K562 (cell line): ENCODE results near the gene ZNF32. TPM values are rescaled to one million over a fixed set of nuclear protein-coding genes. Genes with fewer than 3 reads are reported as not detected.

Source experiments
- ATAC-seq: fragments of 200-7000 bp; cut with Tn5 transposase; 3 replicates; pipeline ENCODE4 v1.9.1; 2020; ENCODE audit warnings: moderate library complexity
- BruUV-seq: library from RNA; stranded (reverse); fragments of 400-500 nt; replicated peaks from 2 replicates; lab custom pipeline; 2021; lab: Mats Ljungman, UMichigan
- CTCF ChIA-PET: fragments of 300-600 bp; formaldehyde crosslinking; extraction: SDS; loops from one replicate; lab custom pipeline; 2021; ENCODE audit warnings: low intra/inter-chr PET ratio; lab: Yijun Ruan, JAX
- POLR2A ChIA-PET: fragments of 300-600, 350-650 bp; sonication (Branson Sonifier 250); formaldehyde crosslinking; extraction: SDS; loops from one replicate; lab custom pipeline; 2021; ENCODE audit warnings: antibody characterized with exemption, inconsistent platforms; lab: Yijun Ruan, JAX
- DNase-seq, 4 experiments: peaks; one replicate each; pipeline versions ENCODE4 v3.0.0 to v3.0.0-alpha.2; 2011 to 2018; ENCODE audit warnings: low spot score in 3 of 4, mixed read lengths in 3 of 4; ENCODE audit errors: extremely low read depth in 1 of 4
- FAIRE-seq: peaks from 2 replicates; lab custom pipeline; 2011; peaks lifted over from hg19 to GRCh38; lab: Jason Lieb, UNC
- H2AFZ ChIP-seq: 2 replicates; pipeline ENCODE4 v1.6.0; 2011; ENCODE audit warnings: low read depth, low read length, control low read depth, inconsistent platforms
- H3K27ac ChIP-seq: fragments of 200-600 bp; 3 replicates; pipeline ENCODE4 v1.8.0; 2011; ENCODE audit warnings: low read depth, mild to moderate bottlenecking, control low read depth, inconsistent platforms, low read length, moderate library complexity, mixed read lengths; ENCODE audit errors: extremely low read depth
- H3K27me3 ChIP-seq, 2 experiments: fragments of 300-600 bp in 1 of 2; 2 replicates in 1 of 2; 3 replicates in 1 of 2; pipeline versions ENCODE4 v1.6.0 to v1.8.0; 2011; ENCODE audit warnings: inconsistent platforms in 2 of 2, low read length in 2 of 2, mild to moderate bottlenecking in 1 of 2, mixed read lengths in 1 of 2, moderate library complexity in 1 of 2; ENCODE audit not compliant: control insufficient read depth in 2 of 2, insufficient read depth in 2 of 2
- H3K36me3 ChIP-seq: fragments of 300-600 bp; 3 replicates; pipeline ENCODE4 v1.8.0; 2011; ENCODE audit warnings: mild to moderate bottlenecking, low read length, inconsistent platforms; ENCODE audit not compliant: control insufficient read depth, insufficient read depth
- H3K4me1 ChIP-seq, 2 experiments: fragments of 200-600 bp in 1 of 2; replicated peaks in 1 of 2; 2 replicates in 1 of 2; 3 replicates in 1 of 2; pipeline versions ENCODE4 v1.5.1 to v1.8.0; 2011; ENCODE audit warnings: inconsistent platforms in 2 of 2, low read length in 2 of 2, mild to moderate bottlenecking in 1 of 2, mixed read lengths in 1 of 2, moderate library complexity in 1 of 2; ENCODE audit not compliant: control insufficient read depth in 2 of 2, insufficient read depth in 2 of 2
- H3K4me2 ChIP-seq: 2 replicates; pipeline ENCODE4 v1.6.1; 2011; ENCODE audit warnings: low read length, control low read depth, inconsistent platforms, mixed read lengths; ENCODE audit not compliant: insufficient read depth
- H3K4me3 ChIP-seq: fragments of 200-600 bp; sonication (generic), shearing (Covaris generic); 2 replicates; pipeline ENCODE4 v1.5.1; 2016; ENCODE audit warnings: control low read depth, inconsistent platforms
- H3K79me2 ChIP-seq: fragments of 200-600 bp; 3 replicates; pipeline ENCODE4 v1.8.0; 2011; ENCODE audit warnings: low read length, inconsistent platforms; ENCODE audit not compliant: control insufficient read depth, insufficient read depth
- H3K9ac ChIP-seq, 2 experiments: 2 replicates each; pipeline versions ENCODE4 v1.6.0 to v1.6.1; 2011; ENCODE audit warnings: low read depth in 2 of 2, low read length in 2 of 2, control low read depth in 1 of 2, inconsistent platforms in 1 of 2, mild to moderate bottlenecking in 1 of 2, mixed read lengths in 1 of 2; ENCODE audit not compliant: insufficient read depth in 1 of 2
- H3K9me1 ChIP-seq: one replicate; pipeline ENCODE4 v1.6.0; 2011; ENCODE audit warnings: inconsistent platforms, mild to moderate bottlenecking, low read length, moderate library complexity; ENCODE audit not compliant: control insufficient read depth, insufficient read depth
- H3K9me3 ChIP-seq: replicated peaks from 2 replicates; pipeline ENCODE4 v1.5.1; 2011; ENCODE audit warnings: low read depth, low read length, inconsistent platforms; ENCODE audit not compliant: control insufficient read depth, insufficient read depth
- H4K20me1 ChIP-seq: replicated peaks from 2 replicates; pipeline ENCODE4 v1.6.1; 2011; ENCODE audit warnings: low read length, inconsistent platforms, mixed read lengths; ENCODE audit not compliant: control insufficient read depth, insufficient read depth
- DACH1 ChIP-seq: fragments of 450-650 bp; IDR thresholded peaks from 2 replicates; pipeline ENCODE4 v1.6.1; 2018; ENCODE audit not compliant: partially characterized antibody
- FOXJ3 ChIP-seq: sonication (generic); formaldehyde crosslinking; IDR thresholded peaks from 2 replicates; pipeline ENCODE4 v1.4.0; 2020; ENCODE audit warnings: mild to moderate bottlenecking, missing genetic modification reagents
- KDM1A ChIP-seq, 2 experiments: fragments of 450-650 bp; IDR thresholded peaks; 2 replicates each; pipeline ENCODE4 v1.6.1; 2016; ENCODE audit warnings: mild to moderate bottlenecking in 2 of 2
- MTA1 ChIP-seq: fragments of 450-650 bp; IDR thresholded peaks from 2 replicates; pipeline ENCODE4 v1.6.1; 2017; ENCODE audit warnings: borderline replicate concordance
- NFE2 ChIP-seq: IDR thresholded peaks from 2 replicates; pipeline ENCODE4 v1.6.1; 2014; ENCODE audit warnings: antibody characterized with exemption, low read depth
- NFRKB ChIP-seq: fragments of 450-650 bp; IDR thresholded peaks from 2 replicates; pipeline ENCODE4 v1.6.1; 2016; ENCODE audit warnings: low read depth
- PTTG1 ChIP-seq: fragments of 450-650 bp; IDR thresholded peaks from 2 replicates; pipeline ENCODE4 v1.6.1; 2016; ENCODE audit warnings: low read depth, mild to moderate bottlenecking, missing genetic modification characterization, missing compliant biosample characterization
- RFX7 ChIP-seq: fragments of 250-450 bp; sonication (Bioruptor Pico); IDR thresholded peaks from 2 replicates; pipeline ENCODE4 v1.5.1; 2021; ENCODE audit warnings: mild to moderate bottlenecking
- SMAD2 ChIP-seq: fragments of 150-350 bp; IDR thresholded peaks from 2 replicates; pipeline ENCODE4 v1.6.1; 2014; ENCODE audit warnings: low read depth, mild to moderate bottlenecking, low read length
- SRSF7 ChIP-seq: fragments of 200-400 bp; formaldehyde crosslinking; optimal IDR thresholded peaks from 2 replicates; pipeline ENCODE3; 2017; ENCODE audit warnings: mild to moderate bottlenecking, low read depth, low read length
- TBP ChIP-seq: optimal IDR thresholded peaks from 2 replicates; pipeline ENCODE3; 2011; ENCODE audit warnings: low read depth, low read length, improper control_type of control experiment
- ZNF134 ChIP-seq: fragments of 250-450 bp; sonication (Bioruptor Pico); conservative IDR thresholded peaks from 2 replicates; pipeline ENCODE4 v1.4.0; 2020
- ZNF3 ChIP-seq: fragments of 250-450 bp; sonication (Bioruptor Pico); IDR thresholded peaks from 2 replicates; pipeline ENCODE4 v1.5.0; 2021; ENCODE audit warnings: mild to moderate bottlenecking, moderate library complexity
- WGBS: fragments of 100-300 bp; shearing (Covaris generic); methylation state at CpG from one replicate; pipeline ENCODE4 v1.1.6; 2016; ENCODE audit warnings: low coverage, mixed read lengths; ENCODE audit not compliant: insufficient coverage; ENCODE audit errors: missing lambda C conversion rate; 5-methylcytosine and 5-hydroxymethylcytosine counted together
- in situ Hi-C: fragments of 300-500 bp; cut with MboI; formaldehyde crosslinking; loops from 4 replicates; pipeline ENCODE4 v1.15.0; 2018; ENCODE audit warnings: inconsistent platforms, mixed read lengths
- intact Hi-C: fragments of 100-400 bp; cut with micrococcal nuclease; formaldehyde crosslinking; loops from 2 replicates; pipeline ENCODE4 v1.14.2; 2022
- polyA plus RNA-seq, 8 experiments: library from polyadenylated mRNA; depleted of rRNA in 4 of 8; stranded (reverse) in 5 of 8; unstranded in 3 of 8; fragments of >200 nt; fragmentation: Nextera tagmentation in 2 of 8; fragmentation: Illumina TruSeq in 1 of 8; extraction: Ambion mirVana in 2 of 8; extraction: Trizol in 1 of 8; gene quantifications; 2 replicates each; pipeline versions ENCODE4 v1.2.1 to v1.2.3, GENCODE V29; 2011 to 2014; ENCODE audit warnings: inconsistent platforms in 1 of 8, missing spikeins in 1 of 8
- total RNA-seq, 7 experiments: library from RNA; depleted of rRNA in 6 of 7; stranded (reverse); fragments of >200 nt in 6 of 7; fragmentation: Illumina TruSeq in 2 of 7; extraction: Trizol in 2 of 7; gene quantifications; 2 replicates each; pipeline versions ENCODE4 v1.2.1 to v1.2.3, GENCODE V29; 2011 to 2021; ENCODE audit warnings: low replicate concordance in 1 of 7
- TF ChIP-seq, protein P1 (sequence below), 2 experiments: fragments of 450-650 bp; IDR thresholded peaks; 2 replicates each; pipeline ENCODE4 v1.6.1; 2016; ENCODE audit warnings: mild to moderate bottlenecking in 2 of 2, borderline replicate concordance in 1 of 2, low read depth in 1 of 2, moderate library complexity in 1 of 2
- TF ChIP-seq, protein P2 (sequence below): sonication (generic); formaldehyde crosslinking; IDR thresholded peaks from 2 replicates; pipeline ENCODE4 v1.5.0; 2020; ENCODE audit warnings: missing genetic modification reagents
- TF ChIP-seq, protein P3 (sequence below): fragments of 250-450 bp; sonication (Bioruptor Pico); IDR thresholded peaks from 2 replicates; pipeline ENCODE4 v1.8.0; 2021; ENCODE audit warnings: moderate library complexity, mild to moderate bottlenecking, inconsistent platforms

The ZNF32 gene
- total and polyA plus RNA-seq, 9 of the 15 experiments (the other 6 are each of a cell fraction or from before 2014, with no cell fraction given) = 17.3 to 57.0 (median 26.3) TPM

DNA sequence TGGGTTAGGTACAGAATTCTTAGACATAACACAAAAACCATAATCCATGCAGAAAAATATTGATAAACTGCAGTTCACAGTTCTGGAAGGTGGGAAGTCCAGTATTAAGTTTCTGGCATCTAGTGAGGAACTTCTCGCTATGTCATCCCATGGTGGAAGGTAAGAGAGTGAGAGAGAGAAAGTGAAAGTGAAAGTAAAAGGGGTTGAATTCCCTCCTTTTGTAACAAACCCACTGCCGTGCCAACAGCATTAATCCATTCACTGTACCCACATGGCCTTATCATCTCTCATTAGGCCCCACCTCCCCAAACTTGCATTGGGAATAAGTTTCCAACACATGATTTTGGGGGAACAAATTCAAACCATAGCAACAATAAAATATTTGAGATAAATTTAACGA lies 25.3 kb downstream of the ZNF32 start:
- H3K27me3 ChIP-seq = no peaks in the 10 kb centered on the region
- in situ Hi-C loops = no loop called here
- no peak overlapping the region for H2AFZ ChIP-seq
- H3K36me3 ChIP-seq = no peaks in the 10 kb centered on the region
- H3K79me2 ChIP-seq = no peaks in the 10 kb centered on the region
- no peaks in the 10 kb centered on the region for H4K20me1 ChIP-seq
- H3K9ac ChIP-seq = no peak overlapping the region
- peak in 2 of 4 experiments; percentile 33 to 42 for DNase-seq
- intact Hi-C loops = no loop called here
- WGBS = 25% methylated on average over 3 of the region's 3 CpGs
- no peak overlapping the region for H3K4me3 ChIP-seq
- peak; percentile 66 for ATAC-seq
- H3K4me1 ChIP-seq = peaks cover 0 to 7% of the 10 kb centered on the region in 2 experiments; a peak in 2 of 5 replicates
- no peaks in the 10 kb centered on the region; the same call in none of the 2 replicates for H3K9me3 ChIP-seq
- ChIA-PET CTCF (no interaction called here), POLR2A (interaction anchor here (0.7 kb wide), 1 partner anchor 1357 kb away, joined by 3 read pairs; no protein-coding TSS in a partner anchor)
- peak; percentile 61 for FAIRE-seq
- no peak overlapping the region for H3K27ac ChIP-seq
- BruUV-seq = no TSS peak
- no peaks in the 10 kb centered on the region for H3K9me1 ChIP-seq
- peak overlapping the region; percentile 32 for H3K4me2 ChIP-seq
- TF ChIP-seq PTTG1 = no peak
- TF ChIP-seq RFX7 (CRISPR knock-in tag) = no peak
- no peak for TF ChIP-seq MTA1
- no peak for TF ChIP-seq SRSF7
- TF ChIP-seq ZNF134 (CRISPR knock-in tag) = no peak
- TF ChIP-seq, protein P1, sequence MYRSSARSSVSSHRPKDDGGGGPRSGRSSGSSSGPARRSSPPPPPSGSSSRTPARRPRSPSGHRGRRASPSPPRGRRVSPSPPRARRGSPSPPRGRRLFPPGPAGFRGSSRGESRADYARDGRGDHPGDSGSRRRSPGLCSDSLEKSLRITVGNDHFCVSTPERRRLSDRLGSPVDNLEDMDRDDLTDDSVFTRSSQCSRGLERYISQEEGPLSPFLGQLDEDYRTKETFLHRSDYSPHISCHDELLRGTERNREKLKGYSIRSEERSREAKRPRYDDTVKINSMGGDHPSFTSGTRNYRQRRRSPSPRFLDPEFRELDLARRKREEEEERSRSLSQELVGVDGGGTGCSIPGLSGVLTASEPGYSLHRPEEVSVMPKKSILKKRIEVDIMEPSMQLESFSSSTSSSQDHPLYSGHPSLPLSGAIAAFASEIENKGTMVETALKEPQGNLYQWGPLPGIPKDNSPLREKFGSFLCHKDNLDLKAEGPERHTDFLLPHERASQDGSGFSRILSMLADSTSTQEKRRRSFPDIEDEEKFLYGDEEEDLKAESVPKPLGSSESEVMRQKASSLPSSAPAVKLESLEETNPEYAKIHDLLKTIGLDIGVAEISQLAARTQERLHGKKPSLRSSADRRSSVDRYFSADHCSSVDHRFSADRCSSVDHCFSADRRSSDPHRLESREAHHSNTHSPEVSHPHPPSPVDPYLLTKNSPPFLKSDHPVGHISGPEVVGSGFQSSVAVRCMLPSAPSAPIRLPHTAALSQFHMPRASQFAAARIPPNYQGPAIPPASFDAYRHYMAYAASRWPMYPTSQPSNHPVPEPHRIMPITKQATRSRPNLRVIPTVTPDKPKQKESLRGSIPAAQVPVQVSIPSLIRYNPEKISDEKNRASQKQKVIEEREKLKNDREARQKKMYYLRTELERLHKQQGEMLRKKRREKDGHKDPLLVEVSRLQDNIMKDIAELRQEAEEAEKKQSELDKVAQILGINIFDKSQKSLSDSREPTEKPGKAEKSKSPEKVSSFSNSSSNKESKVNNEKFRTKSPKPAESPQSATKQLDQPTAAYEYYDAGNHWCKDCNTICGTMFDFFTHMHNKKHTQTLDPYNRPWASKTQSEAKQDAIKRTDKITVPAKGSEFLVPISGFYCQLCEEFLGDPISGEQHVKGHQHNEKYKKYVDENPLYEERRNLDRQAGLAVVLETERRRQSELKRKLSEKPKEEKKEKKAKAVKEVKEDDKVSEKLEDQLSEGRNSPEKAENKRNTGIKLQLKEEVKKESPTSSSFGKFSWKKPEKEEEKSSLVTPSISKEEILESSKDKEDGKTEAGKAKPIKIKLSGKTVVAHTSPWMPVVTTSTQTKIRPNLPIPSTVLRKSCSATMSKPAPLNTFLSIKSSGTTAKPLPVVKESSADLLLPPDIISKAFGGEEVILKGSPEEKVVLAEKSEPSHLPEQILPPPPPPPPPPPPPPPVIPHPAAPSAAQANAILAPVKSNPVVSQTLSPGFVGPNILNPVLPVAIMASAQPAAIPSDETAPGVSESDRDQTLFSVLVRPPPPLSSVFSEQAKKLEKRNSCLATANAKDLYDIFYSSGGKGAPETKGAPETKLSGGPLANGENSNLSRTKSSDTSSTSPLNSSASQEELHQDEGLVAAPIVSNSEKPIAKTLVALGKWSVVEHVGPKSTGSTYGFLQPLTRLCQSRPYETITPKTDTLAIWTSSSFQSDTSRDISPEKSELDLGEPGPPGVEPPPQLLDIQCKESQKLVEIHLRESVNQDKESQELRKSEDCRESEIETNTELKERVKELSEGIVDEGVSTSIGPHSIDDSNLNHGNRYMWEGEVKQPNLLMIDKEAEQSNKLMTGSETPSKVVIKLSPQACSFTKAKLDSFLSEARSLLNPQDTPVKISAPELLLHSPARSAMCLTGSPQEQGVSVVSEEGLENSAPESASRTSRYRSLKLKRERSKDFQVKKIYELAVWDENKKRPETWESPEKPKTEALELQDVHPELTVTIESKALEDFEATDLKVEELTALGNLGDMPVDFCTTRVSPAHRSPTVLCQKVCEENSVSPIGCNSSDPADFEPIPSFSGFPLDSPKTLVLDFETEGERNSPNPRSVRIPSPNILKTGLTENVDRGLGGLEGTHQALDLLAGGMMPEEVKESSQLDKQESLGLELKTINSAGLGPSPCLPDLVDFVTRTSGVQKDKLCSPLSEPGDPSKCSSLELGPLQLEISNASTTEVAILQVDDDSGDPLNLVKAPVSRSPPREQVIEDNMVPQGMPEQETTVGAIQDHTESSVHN (IDR thresholded peaks at IDR 0.05; ENCODE audit: borderline replicate concordance in 1 of 2, low read depth in 1 of 2) = peak in 1 of 2 experiments; percentile 56; a peak in 1 of 4 replicates
- no peak for TF ChIP-seq FOXJ3 (CRISPR knock-in tag)
- no peak for TF ChIP-seq SMAD2
- no peak for TF ChIP-seq DACH1
- TF ChIP-seq, protein P2, sequence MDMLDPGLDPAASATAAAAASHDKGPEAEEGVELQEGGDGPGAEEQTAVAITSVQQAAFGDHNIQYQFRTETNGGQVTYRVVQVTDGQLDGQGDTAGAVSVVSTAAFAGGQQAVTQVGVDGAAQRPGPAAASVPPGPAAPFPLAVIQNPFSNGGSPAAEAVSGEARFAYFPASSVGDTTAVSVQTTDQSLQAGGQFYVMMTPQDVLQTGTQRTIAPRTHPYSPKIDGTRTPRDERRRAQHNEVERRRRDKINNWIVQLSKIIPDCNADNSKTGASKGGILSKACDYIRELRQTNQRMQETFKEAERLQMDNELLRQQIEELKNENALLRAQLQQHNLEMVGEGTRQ = no peak
- TF ChIP-seq TBP = no peak
- TF ChIP-seq, protein P3, sequence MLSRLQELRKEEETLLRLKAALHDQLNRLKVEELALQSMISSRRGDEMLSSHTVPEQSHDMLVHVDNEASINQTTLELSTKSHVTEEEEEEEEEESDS (CRISPR knock-in tag) = no peak
- no peak for TF ChIP-seq KDM1A (IDR thresholded peaks at IDR 0.05)
- TF ChIP-seq ZNF3 (CRISPR knock-in tag) = no peak
- peak; percentile 37; the same call in 1 of the 2 replicates for TF ChIP-seq NFE2
- TF ChIP-seq NFRKB = no peak
